SU-DHL-6 (cell line): ENCODE results near the gene LHFPL6.

Experiments
- H2AFZ ChIP-seq: fragments of 200-600 bp; sonication (generic); 2 replicates; pipeline ENCODE4 v1.6.1; 2014; ENCODE audit warnings: low read depth, mild to moderate bottlenecking, moderate library complexity, mixed read lengths, antibody characterized with exemption, low read length; ENCODE audit not compliant: severe bottlenecking
- H3F3A ChIP-seq: fragments of 200-600 bp; shearing (Covaris generic); 2 replicates; pipeline ENCODE4 v1.6.0; 2016; ENCODE audit warnings: antibody characterized with exemption, mild to moderate bottlenecking; ENCODE audit not compliant: insufficient read depth
- H3K27ac ChIP-seq: fragments of 200-600 bp; sonication (generic); 2 replicates; pipeline ENCODE4 v1.5.1; 2016; ENCODE audit warnings: low read depth, mild to moderate bottlenecking, low read length, moderate library complexity, mixed read lengths
- H3K27me3 ChIP-seq: fragments of 200-600 bp; sonication (generic), shearing (Covaris generic); 2 replicates; pipeline ENCODE4 v1.6.0; 2014; ENCODE audit warnings: mild to moderate bottlenecking, low read length
- H3K36me3 ChIP-seq: fragments of 200-600 bp; sonication (generic); 2 replicates; pipeline ENCODE4 v1.6.1; 2014; ENCODE audit warnings: mild to moderate bottlenecking, low read length, mixed read lengths
- H3K4me2 ChIP-seq: fragments of 300-600, 200-600 bp; shearing (Covaris generic), sonication (generic); 2 replicates; pipeline ENCODE4 v1.6.0; 2014; ENCODE audit warnings: low read length, low read depth, mild to moderate bottlenecking; ENCODE audit not compliant: poor library complexity, severe bottlenecking
- H3K4me3 ChIP-seq: fragments of 200-600 bp; sonication (generic); 2 replicates; pipeline ENCODE4 v1.5.1; 2014; ENCODE audit warnings: antibody characterized with exemption, low read length, mild to moderate bottlenecking, mixed read lengths; ENCODE audit not compliant: insufficient read depth, poor library complexity, severe bottlenecking
- H3K79me2 ChIP-seq: fragments of 200-600 bp; sonication (generic); 2 replicates; pipeline ENCODE4 v1.6.1; 2014; ENCODE audit warnings: mild to moderate bottlenecking, low read length, moderate library complexity; ENCODE audit not compliant: insufficient read depth
- H3K9ac ChIP-seq: fragments of 200-600 bp; sonication (generic); 2 replicates; pipeline ENCODE4 v1.7.0; 2014; ENCODE audit warnings: mild to moderate bottlenecking, low read length
- H3K9me2 ChIP-seq: fragments of 200-600 bp; sonication (generic); replicated peaks from 2 replicates; pipeline ENCODE4 v1.6.1; 2014; ENCODE audit warnings: low read length; ENCODE audit not compliant: insufficient read depth
- H3K9me3 ChIP-seq: fragments of 200-600 bp; sonication (generic); 2 replicates; pipeline ENCODE4 v1.6.1; 2014; ENCODE audit warnings: low read length, mixed read lengths; ENCODE audit not compliant: insufficient read depth
- H4K20me1 ChIP-seq: fragments of 200-600 bp; sonication (generic); 2 replicates; pipeline ENCODE4 v1.6.1; 2014; ENCODE audit warnings: low read depth, mild to moderate bottlenecking, antibody characterized with exemption, low read length, moderate library complexity, mixed read lengths
- EZH2phosphoT487 ChIP-seq: fragments of 200-600 bp; sonication (generic), shearing (Covaris generic); conservative IDR thresholded peaks from 2 replicates; pipeline ENCODE4 v1.6.1; 2018; ENCODE audit warnings: mild to moderate bottlenecking, antibody characterized with exemption, low read length, moderate library complexity, mixed read lengths
- TF ChIP-seq, protein P1 (sequence below): fragments of 200-600 bp; sonication (generic); IDR thresholded peaks from one replicate; pipeline ENCODE4 v1.5.1; 2017; ENCODE audit warnings: antibody characterized with exemption, mild to moderate bottlenecking, low read length, moderate library complexity; ENCODE audit not compliant: insufficient read depth, poor library complexity, severe bottlenecking

LHFPL6 gene

DNA sequence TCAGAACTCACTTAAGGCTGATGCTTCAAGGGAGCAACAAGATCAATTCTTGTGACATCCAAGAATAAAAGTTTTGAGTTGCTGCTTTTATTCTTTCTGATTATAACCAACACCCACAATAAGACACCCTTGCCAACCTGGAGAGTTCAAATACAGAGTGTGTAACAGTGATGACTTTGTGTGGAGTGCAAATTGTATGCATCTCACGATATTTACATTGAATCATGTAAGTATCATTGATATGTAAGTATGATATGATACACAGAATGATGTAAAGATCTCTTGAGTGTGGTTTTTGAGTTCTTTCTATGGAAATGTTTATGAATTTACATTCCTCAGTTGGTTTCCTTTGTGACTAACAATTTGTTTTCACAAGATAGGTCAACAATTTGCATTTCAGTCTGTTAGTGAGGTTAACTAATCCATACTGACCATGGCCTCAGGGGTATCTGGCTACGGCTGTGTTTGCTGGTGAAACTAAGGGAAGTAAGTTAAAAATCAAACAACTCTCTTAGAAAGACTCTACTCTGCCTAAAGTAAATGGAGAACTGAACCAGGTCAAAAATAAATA is 12.4 kb downstream of the LHFPL6 start:
- TF ChIP-seq, protein P1, sequence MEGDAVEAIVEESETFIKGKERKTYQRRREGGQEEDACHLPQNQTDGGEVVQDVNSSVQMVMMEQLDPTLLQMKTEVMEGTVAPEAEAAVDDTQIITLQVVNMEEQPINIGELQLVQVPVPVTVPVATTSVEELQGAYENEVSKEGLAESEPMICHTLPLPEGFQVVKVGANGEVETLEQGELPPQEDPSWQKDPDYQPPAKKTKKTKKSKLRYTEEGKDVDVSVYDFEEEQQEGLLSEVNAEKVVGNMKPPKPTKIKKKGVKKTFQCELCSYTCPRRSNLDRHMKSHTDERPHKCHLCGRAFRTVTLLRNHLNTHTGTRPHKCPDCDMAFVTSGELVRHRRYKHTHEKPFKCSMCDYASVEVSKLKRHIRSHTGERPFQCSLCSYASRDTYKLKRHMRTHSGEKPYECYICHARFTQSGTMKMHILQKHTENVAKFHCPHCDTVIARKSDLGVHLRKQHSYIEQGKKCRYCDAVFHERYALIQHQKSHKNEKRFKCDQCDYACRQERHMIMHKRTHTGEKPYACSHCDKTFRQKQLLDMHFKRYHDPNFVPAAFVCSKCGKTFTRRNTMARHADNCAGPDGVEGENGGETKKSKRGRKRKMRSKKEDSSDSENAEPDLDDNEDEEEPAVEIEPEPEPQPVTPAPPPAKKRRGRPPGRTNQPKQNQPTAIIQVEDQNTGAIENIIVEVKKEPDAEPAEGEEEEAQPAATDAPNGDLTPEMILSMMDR = no peak
- no peak for TF ChIP-seq EZH2phosphoT487
- Histone ChIP-seq H3K4me2 (no peak overlapping the region), H3K27ac (no peak overlapping the region), H3K4me3 (no peak overlapping the region), H4K20me1 (no peaks in the 10 kb centered on the region), H3K9me2 (no peaks in the 10 kb centered on the region), H2AFZ (no peak overlapping the region), H3K9me3 (no peaks in the 10 kb centered on the region), H3K79me2 (no peaks in the 10 kb centered on the region), H3F3A (peaks cover 5% of the 10 kb centered on the region; the same call in 1 of the 2 replicates), H3K36me3 (no peaks in the 10 kb centered on the region), H3K27me3 (no peaks in the 10 kb centered on the region), H3K9ac (no peak overlapping the region)

- no peaks in the 10 kb centered on the region for H3K79me2 ChIP-seq
- H3F3A ChIP-seq = peaks cover 5% of the 10 kb centered on the region; the same call in 1 of the 2 replicates
- no peaks in the 10 kb centered on the region for H3K9me2 ChIP-seq
- H2AFZ ChIP-seq = no peak overlapping the region
- TF ChIP-seq, protein P1 = no peak
- no peak for TF ChIP-seq EZH2phosphoT487
- H3K9me3 ChIP-seq = no peaks in the 10 kb centered on the region
- H3K9ac ChIP-seq = no peak overlapping the region
- no peaks in the 10 kb centered on the region for H4K20me1 ChIP-seq
- no peak overlapping the region for H3K27ac ChIP-seq
- H3K36me3 ChIP-seq = no peaks in the 10 kb centered on the region
- no peak overlapping the region for H3K4me3 ChIP-seq
- H3K27me3 ChIP-seq = no peaks in the 10 kb centered on the region
- H3K4me2 ChIP-seq = no peak overlapping the region
These were observed 14.6 kb downstream of the LHFPL6 start for GRCh38 chr13:39588384-39588783.

DNA sequence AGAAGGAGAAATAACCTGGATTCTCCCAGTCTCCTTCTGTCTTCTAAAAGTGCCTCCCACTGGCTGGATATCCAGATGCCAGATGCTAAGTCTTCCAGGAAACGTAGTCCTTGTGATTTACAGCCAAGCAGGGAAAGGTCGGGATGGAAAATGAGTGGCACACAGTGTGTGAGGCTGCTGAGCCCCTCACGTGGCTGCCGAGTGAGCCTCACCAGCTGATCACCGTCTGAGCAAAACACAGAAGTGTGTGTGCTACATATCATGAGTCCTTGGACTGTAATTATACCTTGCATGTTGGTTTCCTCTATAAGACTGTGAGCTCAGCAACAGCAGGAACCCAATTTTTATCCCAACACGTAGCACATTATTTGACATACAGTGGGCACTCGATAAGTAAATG is 15.1 kb downstream of the LHFPL6 start:
- H3K9me3 ChIP-seq = no peaks in the 10 kb centered on the region
- no peak overlapping the region for H3K27ac ChIP-seq
- peaks cover 5% of the 10 kb centered on the region; the same call in 1 of the 2 replicates for H3F3A ChIP-seq
- H4K20me1 ChIP-seq = no peaks in the 10 kb centered on the region
- H3K4me3 ChIP-seq = no peak overlapping the region
- no peaks in the 10 kb centered on the region for H3K36me3 ChIP-seq
- no peaks in the 10 kb centered on the region for H3K79me2 ChIP-seq
- H3K9ac ChIP-seq = no peak overlapping the region
- H3K27me3 ChIP-seq = no peaks in the 10 kb centered on the region
- no peak overlapping the region for H3K4me2 ChIP-seq
- TF ChIP-seq, protein P1 = no peak
- H2AFZ ChIP-seq = no peak overlapping the region
- H3K9me2 ChIP-seq = no peaks in the 10 kb centered on the region
